Caco-2 (cell line): ENCODE measurements around the gene EGFR. TPM values are rescaled to one million over a fixed set of nuclear protein-coding genes. Genes with fewer than 3 reads are reported as not detected.

Source experiments
- BruUV-seq: library from RNA; stranded (reverse); fragments of 400-500 nt; replicated peaks from 2 replicates; lab custom pipeline; 2021; lab: Mats Ljungman, UMichigan
- CTCF ChIA-PET: fragments of 300-600 bp; sonication (Branson Sonifier 250); formaldehyde crosslinking; loops from one replicate; lab custom pipeline; 2022; ENCODE audit warnings: antibody characterized with exemption; lab: Charles Lee
- POLR2A ChIA-PET: fragments of 300-600 bp; sonication (Branson Sonifier 250); formaldehyde crosslinking; loops from one replicate; lab custom pipeline; 2022; ENCODE audit warnings: antibody characterized with exemption; lab: Charles Lee
- DNase-seq, 2 experiments: peaks; one replicate each; pipeline versions ENCODE4 v3.0.0 to v3.0.0-alpha.2; 2020 to 2022
- H3K27me3 ChIP-seq: replicated peaks from 2 replicates; pipeline ENCODE4 v1.6.0; 2011; ENCODE audit warnings: low read length; ENCODE audit not compliant: control insufficient read depth, insufficient read depth
- H3K36me3 ChIP-seq: 2 replicates; pipeline ENCODE4 v1.5.1; 2011; ENCODE audit warnings: low read length; ENCODE audit not compliant: control insufficient read depth, insufficient read depth
- H3K4me1 ChIP-seq: fragments of 250-450 bp; sonication (Bioruptor Pico); 2 replicates; pipeline ENCODE4 v1.5.1; 2020; ENCODE audit warnings: mild to moderate bottlenecking
- H3K4me3 ChIP-seq: 2 replicates; pipeline ENCODE4 v1.5.1; 2011; ENCODE audit warnings: low read depth, mild to moderate bottlenecking, control low read depth, low read length
- H3K9me3 ChIP-seq: fragments of 250-450 bp; sonication (Bioruptor Pico); 2 replicates; pipeline ENCODE4 v1.5.1; 2020; ENCODE audit warnings: mild to moderate bottlenecking, moderate library complexity
- H3K27ac Mint-ChIP-seq: one replicate; pipeline ENCODE4 v1.8.0; 2022; ENCODE audit warnings: mixed read lengths; ENCODE audit not compliant: unreplicated experiment
- H3K27me3 Mint-ChIP-seq: one replicate; pipeline ENCODE4 v1.8.0; 2022; ENCODE audit warnings: mixed read lengths; ENCODE audit not compliant: insufficient read depth, unreplicated experiment
- H3K36me3 Mint-ChIP-seq: one replicate; pipeline ENCODE4 v1.8.0; 2022; ENCODE audit warnings: mild to moderate bottlenecking, mixed read lengths; ENCODE audit not compliant: insufficient read depth, unreplicated experiment
- H3K4me1 Mint-ChIP-seq: one replicate; pipeline ENCODE4 v1.8.0; 2022; ENCODE audit warnings: low read depth, mixed read lengths; ENCODE audit not compliant: unreplicated experiment
- H3K4me3 Mint-ChIP-seq: one replicate; pipeline ENCODE4 v1.8.0; 2022; ENCODE audit warnings: mild to moderate bottlenecking, moderate library complexity, mixed read lengths; ENCODE audit not compliant: unreplicated experiment
- H3K9me3 Mint-ChIP-seq: one replicate; pipeline ENCODE4 v1.8.0; 2022; ENCODE audit warnings: mixed read lengths; ENCODE audit not compliant: unreplicated experiment
- intact Hi-C: fragments of 100-400 bp; cut with micrococcal nuclease; formaldehyde crosslinking; loops from one replicate; pipeline ENCODE4 v1.10.0; 2022; ENCODE audit not compliant: unreplicated experiment
- total RNA-seq: library from RNA; stranded (reverse); gene quantifications from 2 replicates; pipeline ENCODE4 v1.2.3, GENCODE V29; 2022
- TF ChIP-seq, protein P1 (sequence below), 2 experiments: fragments of 200-600 bp in 1 of 2; IDR thresholded peaks; 1 replicate in 1 of 2; 2 replicates in 1 of 2; pipeline versions ENCODE4 v1.5.1 to v1.8.0; 2011 to 2022; ENCODE audit warnings: antibody characterized with exemption in 1 of 2, control low read depth in 1 of 2, inconsistent platforms in 1 of 2, low read depth in 1 of 2, low read length in 1 of 2, mild to moderate bottlenecking in 1 of 2, moderate library complexity in 1 of 2; ENCODE audit not compliant: insufficient read depth in 1 of 2, severe bottlenecking in 1 of 2, unreplicated experiment in 1 of 2

Gene EGFR
- total RNA-seq, 1 experiment from 2014 or later = 60.1 TPM

DNA sequence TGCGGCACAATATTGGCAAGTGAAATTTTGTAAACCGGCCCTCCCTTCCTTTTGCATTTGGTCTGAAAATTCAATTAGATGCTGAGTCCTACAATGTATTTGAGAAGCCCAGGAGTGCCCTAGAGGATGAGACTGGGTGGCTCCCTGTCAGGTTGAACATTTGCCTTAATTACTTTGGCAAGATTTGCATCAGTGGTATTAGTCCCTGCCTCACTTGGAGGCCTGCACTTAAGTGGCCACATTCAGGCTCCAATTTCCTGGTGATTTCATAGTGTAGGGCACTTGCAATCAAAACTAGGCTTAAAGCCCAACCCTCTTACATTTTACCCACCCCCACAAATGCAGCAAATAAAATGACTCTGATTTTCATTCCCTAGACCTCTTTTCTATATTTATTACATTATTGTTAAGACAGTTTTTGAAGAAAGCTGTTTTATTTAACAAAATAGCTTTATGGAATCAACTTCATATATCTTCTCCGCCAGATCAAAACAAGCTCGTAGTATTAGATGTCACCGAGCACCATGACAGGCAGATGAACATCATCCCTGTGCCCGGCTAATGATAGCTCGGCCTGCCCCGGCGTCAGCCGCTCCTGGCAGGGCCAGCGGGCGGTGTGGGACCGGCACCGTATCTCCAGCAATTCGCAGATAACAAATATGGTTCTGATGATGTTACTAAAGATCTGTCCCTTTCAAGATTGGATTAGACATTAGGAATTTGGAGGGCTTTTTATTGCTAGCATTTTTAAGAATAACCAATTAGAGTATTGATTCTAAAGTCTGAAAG, 73.6 kb downstream of the EGFR start:
- TF ChIP-seq, protein P1, sequence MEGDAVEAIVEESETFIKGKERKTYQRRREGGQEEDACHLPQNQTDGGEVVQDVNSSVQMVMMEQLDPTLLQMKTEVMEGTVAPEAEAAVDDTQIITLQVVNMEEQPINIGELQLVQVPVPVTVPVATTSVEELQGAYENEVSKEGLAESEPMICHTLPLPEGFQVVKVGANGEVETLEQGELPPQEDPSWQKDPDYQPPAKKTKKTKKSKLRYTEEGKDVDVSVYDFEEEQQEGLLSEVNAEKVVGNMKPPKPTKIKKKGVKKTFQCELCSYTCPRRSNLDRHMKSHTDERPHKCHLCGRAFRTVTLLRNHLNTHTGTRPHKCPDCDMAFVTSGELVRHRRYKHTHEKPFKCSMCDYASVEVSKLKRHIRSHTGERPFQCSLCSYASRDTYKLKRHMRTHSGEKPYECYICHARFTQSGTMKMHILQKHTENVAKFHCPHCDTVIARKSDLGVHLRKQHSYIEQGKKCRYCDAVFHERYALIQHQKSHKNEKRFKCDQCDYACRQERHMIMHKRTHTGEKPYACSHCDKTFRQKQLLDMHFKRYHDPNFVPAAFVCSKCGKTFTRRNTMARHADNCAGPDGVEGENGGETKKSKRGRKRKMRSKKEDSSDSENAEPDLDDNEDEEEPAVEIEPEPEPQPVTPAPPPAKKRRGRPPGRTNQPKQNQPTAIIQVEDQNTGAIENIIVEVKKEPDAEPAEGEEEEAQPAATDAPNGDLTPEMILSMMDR (IDR thresholded peaks at IDR 0.05; ENCODE audit: insufficient read depth in 1 of 2, low read depth in 1 of 2, low read length in 1 of 2, severe bottlenecking in 1 of 2, unreplicated experiment in 1 of 2) = no peak
- Mint-ChIP-seq H3K27me3 (no peaks in the 10 kb centered on the region), H3K4me1 (peaks cover 34% of the 10 kb centered on the region), H3K36me3 (peaks cover 6% of the 10 kb centered on the region), H3K27ac (no peak overlapping the region), H3K9me3 (no peaks in the 10 kb centered on the region), H3K4me3 (no peak overlapping the region)
- Histone ChIP-seq H3K4me3 (no peak overlapping the region), H3K27me3 (no peaks in the 10 kb centered on the region), H3K9me3 (no peaks in the 10 kb centered on the region), H3K4me1 (peaks cover 20% of the 10 kb centered on the region), H3K36me3 (no peaks in the 10 kb centered on the region)
- POLR2A ChIA-PET = no interaction called here
- intact Hi-C loops = no loop called here
- BruUV-seq = no TSS peak
- CTCF ChIA-PET = no interaction called here
- no peak for DNase-seq

DNA sequence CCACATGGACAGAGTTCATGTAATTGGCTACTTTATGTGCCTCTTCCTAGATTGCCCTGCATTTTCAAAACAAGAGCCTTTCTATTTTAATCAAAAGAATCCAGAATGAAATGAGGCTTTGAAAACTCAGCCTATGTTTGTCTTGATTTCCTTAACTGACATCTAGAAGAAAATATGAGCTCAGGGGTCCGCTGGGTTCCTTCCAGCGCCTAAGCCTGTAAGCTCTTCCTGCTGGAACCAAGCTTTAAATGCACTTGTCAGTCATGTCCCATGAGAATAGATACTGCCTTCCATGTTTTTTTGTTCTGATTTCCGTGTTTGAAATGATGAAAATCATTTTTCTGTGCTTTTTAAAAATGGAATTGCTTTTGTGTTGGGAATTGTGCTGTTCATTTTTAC, 74.2 kb downstream of the EGFR start:
- no TSS peak for BruUV-seq
- Histone ChIP-seq H3K4me1 (peaks cover 20% of the 10 kb centered on the region), H3K4me3 (no peak overlapping the region), H3K36me3 (no peaks in the 10 kb centered on the region), H3K27me3 (no peaks in the 10 kb centered on the region), H3K9me3 (no peaks in the 10 kb centered on the region)
- ChIA-PET POLR2A (no interaction called here), CTCF (no interaction called here)
- intact Hi-C loops = no loop called here
- no peaks in the 10 kb centered on the region for H3K27me3 Mint-ChIP-seq
- peaks cover 6% of the 10 kb centered on the region for H3K36me3 Mint-ChIP-seq
- H3K9me3 Mint-ChIP-seq = no peaks in the 10 kb centered on the region
- H3K4me1 Mint-ChIP-seq = peaks cover 34% of the 10 kb centered on the region
- no peak overlapping the region for H3K27ac Mint-ChIP-seq
- no peak for DNase-seq
- TF ChIP-seq, protein P1 (IDR thresholded peaks at IDR 0.05; ENCODE audit: insufficient read depth in 1 of 2, low read depth in 1 of 2, low read length in 1 of 2, severe bottlenecking in 1 of 2, unreplicated experiment in 1 of 2) = no peak
- no peak overlapping the region for H3K4me3 Mint-ChIP-seq

GRCh38 chr7:55093674-55094073, 74.9 kb downstream of the EGFR start:
- Histone ChIP-seq H3K4me3 (no peak overlapping the region), H3K4me1 (peaks cover 20% of the 10 kb centered on the region), H3K36me3 (no peaks in the 10 kb centered on the region), H3K27me3 (no peaks in the 10 kb centered on the region), H3K9me3 (no peaks in the 10 kb centered on the region)
- Mint-ChIP-seq H3K4me1 (peaks cover 34% of the 10 kb centered on the region), H3K4me3 (no peak overlapping the region), H3K9me3 (no peaks in the 10 kb centered on the region), H3K27me3 (no peaks in the 10 kb centered on the region), H3K36me3 (peaks cover 6% of the 10 kb centered on the region), H3K27ac (no peak overlapping the region)
- intact Hi-C loops = no loop called here
- no peak for DNase-seq
- CTCF ChIA-PET = no interaction called here
- TF ChIP-seq, protein P1 (IDR thresholded peaks at IDR 0.05; ENCODE audit: insufficient read depth in 1 of 2, low read depth in 1 of 2, low read length in 1 of 2, severe bottlenecking in 1 of 2, unreplicated experiment in 1 of 2) = no peak
- POLR2A ChIA-PET = no interaction called here
- BruUV-seq = no TSS peak
